CD14-positive monocyte (primary cell): ENCODE data around the gene GDPD4. TPM values are rescaled to one million over a fixed set of nuclear protein-coding genes. Genes with fewer than 3 reads are reported as not detected.

ENCODE experiments used
- DNase-seq, 3 donors: peaks; one replicate each; pipeline ENCODE4 v3.0.0-alpha.2; 2011 to 2022
- H2AFZ ChIP-seq: 2 replicates; pipeline ENCODE4 v1.6.0; 2012; ENCODE audit warnings: mild to moderate bottlenecking, low read depth, low read length, inconsistent platforms; ENCODE audit not compliant: insufficient read depth, poor library complexity, severe bottlenecking
- H3K27ac ChIP-seq, 2 donors: 1 replicate in 1 of 2; 2 replicates in 1 of 2; pipeline ENCODE4 v1.5.1; 2012 to 2013; ENCODE audit warnings: low read length in 2 of 2, control low read depth in 1 of 2, inconsistent platforms in 1 of 2, low read depth in 1 of 2, mild to moderate bottlenecking in 1 of 2
- H3K27me3 ChIP-seq, 2 donors: one replicate each; pipeline versions ENCODE4 v1.6.0 to v1.6.1; 2011 to 2013; ENCODE audit warnings: low read length in 2 of 2; ENCODE audit not compliant: control insufficient read depth in 2 of 2, insufficient read depth in 2 of 2
- H3K36me3 ChIP-seq, 2 donors: replicated peaks in 1 of 2; 1 replicate in 1 of 2; 2 replicates in 1 of 2; pipeline versions ENCODE4 v1.5.1 to v1.6.1; 2012 to 2013; ENCODE audit warnings: low read length in 2 of 2, control low read depth in 1 of 2, inconsistent platforms in 1 of 2, mild to moderate bottlenecking in 1 of 2; ENCODE audit not compliant: insufficient read depth in 2 of 2, control insufficient read depth in 1 of 2
- H3K4me1 ChIP-seq, 2 donors: 1 replicate in 1 of 2; 2 replicates in 1 of 2; pipeline versions ENCODE4 v1.5.1 to v1.6.1; 2012 to 2013; ENCODE audit warnings: low read length in 2 of 2, control low read depth in 1 of 2, inconsistent platforms in 1 of 2, mild to moderate bottlenecking in 1 of 2, moderate library complexity in 1 of 2; ENCODE audit not compliant: insufficient read depth in 2 of 2, control insufficient read depth in 1 of 2
- H3K4me2 ChIP-seq: replicated peaks from 2 replicates; pipeline ENCODE3; 2012; ENCODE audit warnings: low read length, moderate library complexity, mild to moderate bottlenecking; ENCODE audit not compliant: poor library complexity, severe bottlenecking; ENCODE audit errors: extremely low read depth
- H3K4me3 ChIP-seq, 3 experiments: fragments of 200-600 bp in 1 of 3; sonication (generic) in 1 of 3; replicated peaks in 1 of 3; 1 replicate in 2 of 3; 2 replicates in 1 of 3; pipeline ENCODE4 v1.5.1; 2011 to 2013; ENCODE audit warnings: low read length in 3 of 3, mild to moderate bottlenecking in 3 of 3, control low read depth in 2 of 3, low read depth in 2 of 3, inconsistent platforms in 1 of 3, moderate library complexity in 1 of 3
- H3K79me2 ChIP-seq: 2 replicates; pipeline ENCODE4 v1.6.0; 2012; ENCODE audit warnings: mild to moderate bottlenecking, control low read depth, inconsistent platforms, low read length, moderate library complexity; ENCODE audit not compliant: insufficient read depth
- H3K9ac ChIP-seq: 2 replicates; pipeline ENCODE4 v1.6.0; 2017; ENCODE audit warnings: low read length, mild to moderate bottlenecking; ENCODE audit not compliant: insufficient read depth, poor library complexity, severe bottlenecking
- H3K9me3 ChIP-seq, 2 donors: replicated peaks in 1 of 2; 1 replicate in 1 of 2; 2 replicates in 1 of 2; pipeline versions ENCODE4 v1.5.1 to v1.6.1; 2012 to 2013; ENCODE audit warnings: low read length in 2 of 2, control low read depth in 1 of 2; ENCODE audit not compliant: control insufficient read depth in 1 of 2, insufficient read depth in 1 of 2
- H4K20me1 ChIP-seq: 2 replicates; pipeline ENCODE4 v1.6.0; 2012; ENCODE audit warnings: mild to moderate bottlenecking, low read length, control low read depth, moderate library complexity; ENCODE audit not compliant: insufficient read depth
- H3K27ac Mint-ChIP-seq, 7 donors: one replicate each; pipeline ENCODE4 v1.8.0; 2020; ENCODE audit warnings: mild to moderate bottlenecking in 7 of 7, mixed read lengths in 7 of 7, moderate library complexity in 6 of 7, inconsistent platforms in 2 of 7
- H3K27me3 Mint-ChIP-seq, 3 donors: one replicate each; pipeline ENCODE4 v1.8.0; 2021 to 2022; ENCODE audit warnings: low read depth in 3 of 3, mild to moderate bottlenecking in 3 of 3, mixed read lengths in 3 of 3, moderate library complexity in 3 of 3, inconsistent platforms in 1 of 3
- H3K36me3 Mint-ChIP-seq, 2 donors: one replicate each; pipeline ENCODE4 v1.8.0; 2020; ENCODE audit warnings: mixed read lengths in 2 of 2, inconsistent platforms in 1 of 2, mild to moderate bottlenecking in 1 of 2
- H3K4me1 Mint-ChIP-seq: one replicate; pipeline ENCODE4 v1.8.0; 2020; ENCODE audit warnings: mild to moderate bottlenecking, mixed read lengths
- H3K4me3 Mint-ChIP-seq, 2 donors: one replicate each; pipeline ENCODE4 v1.8.0; 2020; ENCODE audit warnings: mild to moderate bottlenecking in 2 of 2, mixed read lengths in 2 of 2, moderate library complexity in 1 of 2
- H3K9me3 Mint-ChIP-seq, 7 donors: one replicate each; pipeline ENCODE4 v1.8.0; 2020 to 2022; ENCODE audit warnings: mixed read lengths in 7 of 7, mild to moderate bottlenecking in 6 of 7, moderate library complexity in 6 of 7, inconsistent platforms in 2 of 7
- CTCF ChIP-seq: fragments of 200-600 bp; IDR thresholded peaks from one replicate; pipeline ENCODE4 v1.8.0; 2022; ENCODE audit warnings: antibody characterized with exemption, mild to moderate bottlenecking
- WGBS: methylation state at CpG from one replicate; pipeline ENCODE4 v1.1.5; 2013; ENCODE audit warnings: missing lambda C conversion rate; ENCODE audit not compliant: insufficient coverage; 5-methylcytosine and 5-hydroxymethylcytosine counted together
- intact Hi-C, 2 donors: fragments of 100-400 bp; cut with micrococcal nuclease; formaldehyde crosslinking; loops; one replicate each; pipeline versions ENCODE4 v1.15.0 to v1.15.1; 2023
- polyA plus RNA-seq, 3 donors: library from polyadenylated mRNA; depleted of rRNA in 1 of 3; unstranded in 2 of 3; stranded (reverse) in 1 of 3; fragments of 300-500 nt in 2 of 3; fragments of >200 nt in 1 of 3; fragmentation: Illumina TruSeq in 2 of 3; gene quantifications; 1 replicate in 2 of 3; 2 replicates in 1 of 3; pipeline ENCODE4 v1.2.3, GENCODE V29; 2012 to 2021

Gene GDPD4
- polyA plus RNA-seq, 3 donors = not detected

- Histone ChIP-seq H3K27me3 (no peaks in the 10 kb centered on the region), H3K9ac (no peak overlapping the region), H3K27ac (no peak overlapping the region), H4K20me1 (no peaks in the 10 kb centered on the region), H3K4me3 (no peak overlapping the region), H3K79me2 (no peaks in the 10 kb centered on the region), H3K36me3 (peaks cover 5 to 7% of the 10 kb centered on the region in 2 donors), H3K9me3 (no peaks in the 10 kb centered on the region), H3K4me1 (no peaks in the 10 kb centered on the region), H3K4me2 (no peak overlapping the region), H2AFZ (no peak overlapping the region)
- DNase-seq = no peak
- TF ChIP-seq CTCF = no peak
- no peak overlapping the region for H3K27ac Mint-ChIP-seq
- H3K9me3 Mint-ChIP-seq = peaks cover 0 to 4% (median 2%) of the 10 kb centered on the region in 7 donors
- peaks cover 3% of the 10 kb centered on the region for H3K4me1 Mint-ChIP-seq
- no peak overlapping the region for H3K4me3 Mint-ChIP-seq
- intact Hi-C loops = no loop called here
- H3K27me3 Mint-ChIP-seq = peaks cover 2 to 7% (median 4%) of the 10 kb centered on the region in 3 donors
- no CpG with 5 or more reads among the region's 2 CpGs for WGBS
- H3K36me3 Mint-ChIP-seq = peaks cover 14 to 21% of the 10 kb centered on the region in 2 donors
These were observed 84.3 kb downstream of the GDPD4 start for GRCh38 chr11:77217156-77217555.

- intact Hi-C loops = no loop called here
These were observed 86.4 kb downstream of the GDPD4 start for GRCh38 chr11:77215106-77215505.

More at GRCh38 chr11:77215106-77215505, 86.4 kb downstream of the GDPD4 start:
- H3K9me3 Mint-ChIP-seq = peaks cover 0 to 4% (median 0%) of the 10 kb centered on the region in 7 donors
- H3K27me3 Mint-ChIP-seq = peaks cover 0 to 3% (median 2%) of the 10 kb centered on the region in 3 donors
- Histone ChIP-seq H3K9me3 (no peaks in the 10 kb centered on the region), H3K27ac (no peak overlapping the region), H3K79me2 (no peaks in the 10 kb centered on the region), H3K9ac (no peak overlapping the region), H3K4me1 (no peaks in the 10 kb centered on the region), H3K4me3 (no peak overlapping the region), H3K27me3 (no peaks in the 10 kb centered on the region), H3K36me3 (peaks cover 5 to 7% of the 10 kb centered on the region in 2 donors), H2AFZ (no peak overlapping the region), H3K4me2 (no peak overlapping the region), H4K20me1 (no peaks in the 10 kb centered on the region)
- TF ChIP-seq CTCF = no peak
- no peak overlapping the region for H3K27ac Mint-ChIP-seq
- H3K36me3 Mint-ChIP-seq = peaks cover 16 to 23% of the 10 kb centered on the region in 2 donors
- no peak overlapping the region for H3K4me3 Mint-ChIP-seq
- WGBS = 73% methylated on average over 2 of the region's 3 CpGs
- DNase-seq = no peak
- H3K4me1 Mint-ChIP-seq = peaks cover 3% of the 10 kb centered on the region
